Thoracic aorta (tissue), 2 donors: ENCODE results near the gene OR10AD1. TPM values are rescaled to one million over a fixed set of nuclear protein-coding genes. Genes with fewer than 3 reads are reported as not detected.

Source experiments
- ATAC-seq: fragments of 150-250 bp; one replicate; pipeline ENCODE4 v1.8.0; 2017; ENCODE audit warnings: low read depth; ENCODE audit not compliant: insufficient number of reproducible peaks, low FRiP score
- DNase-seq: peaks from one replicate; pipeline ENCODE4 v3.0.0-alpha.2; 2020; ENCODE audit warnings: low spot score
- H3K27ac ChIP-seq, 2 donors: fragments of 200-600 bp; sonication (generic); 1 replicate in 1 of 2; 2 replicates in 1 of 2; pipeline ENCODE4 v1.5.1; 2016; ENCODE audit warnings: mild to moderate bottlenecking in 2 of 2, moderate library complexity in 2 of 2
- H3K27me3 ChIP-seq: fragments of 200-600 bp; sonication (generic); replicated peaks from 2 replicates; pipeline ENCODE4 v1.6.0; 2016; ENCODE audit warnings: mild to moderate bottlenecking; ENCODE audit not compliant: insufficient read depth
- H3K36me3 ChIP-seq: fragments of 200-600 bp; sonication (generic); one replicate; pipeline ENCODE4 v1.5.1; 2016
- H3K4me1 ChIP-seq, 2 donors: fragments of 200-600 bp; sonication (generic); 1 replicate in 1 of 2; 2 replicates in 1 of 2; pipeline versions ENCODE4 v1.5.1 to v1.6.0; 2016; ENCODE audit warnings: low read depth in 2 of 2, mild to moderate bottlenecking in 1 of 2; ENCODE audit not compliant: control insufficient read depth in 1 of 2
- H3K4me3 ChIP-seq: fragments of 200-600 bp; sonication (generic); 2 replicates; pipeline ENCODE4 v1.5.1; 2016; ENCODE audit warnings: mild to moderate bottlenecking
- H3K9me3 ChIP-seq: fragments of 200-600 bp; sonication (generic); 2 replicates; pipeline ENCODE4 v1.5.1; 2016
- total RNA-seq, 2 donors: library from RNA; depleted of rRNA; stranded (reverse); fragments of >200 nt; gene quantifications; one replicate each; pipeline versions ENCODE4 v1.1.0 to v1.2.3, GENCODE V29; 2016
- TF ChIP-seq, protein P1 (sequence below): fragments of 200-600 bp; sonication (generic); IDR thresholded peaks from one replicate; pipeline ENCODE4 v1.5.1; 2019; ENCODE audit warnings: antibody characterized with exemption

Gene OR10AD1
- total RNA-seq, 2 donors from 2014 or later: not detected

DNA sequence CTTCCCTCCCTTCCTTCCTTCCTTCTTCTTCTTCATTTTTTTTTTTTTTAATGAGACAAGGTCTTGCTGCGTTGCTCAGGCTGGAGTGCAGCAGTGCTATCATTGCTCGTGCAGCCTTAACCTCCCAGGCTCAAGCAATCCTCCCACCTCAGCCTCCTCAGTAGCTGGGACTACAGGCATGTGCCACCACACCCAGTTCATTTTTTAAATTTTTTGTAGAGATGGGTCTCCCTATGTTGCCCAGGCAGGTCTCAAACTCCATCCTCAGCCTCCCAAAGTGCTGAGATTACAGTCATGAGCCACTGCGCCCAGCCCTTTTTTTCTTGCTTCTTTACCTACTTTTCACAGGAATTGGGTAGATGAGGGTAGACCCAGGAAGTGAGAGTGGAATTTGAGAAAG lies 1.6 kb downstream of the OR10AD1 start:
- peaks cover 17% of the 10 kb centered on the region for H3K9me3 ChIP-seq
- DNase-seq: no peak
- no peaks in the 10 kb centered on the region for H3K27me3 ChIP-seq
- H3K4me1 ChIP-seq: peaks cover 0 to 13% of the 10 kb centered on the region in 2 donors
- H3K27ac ChIP-seq: no peak overlapping the region
- peaks cover 5% of the 10 kb centered on the region for H3K36me3 ChIP-seq
- H3K4me3 ChIP-seq: no peak overlapping the region
- TF ChIP-seq, protein P1, sequence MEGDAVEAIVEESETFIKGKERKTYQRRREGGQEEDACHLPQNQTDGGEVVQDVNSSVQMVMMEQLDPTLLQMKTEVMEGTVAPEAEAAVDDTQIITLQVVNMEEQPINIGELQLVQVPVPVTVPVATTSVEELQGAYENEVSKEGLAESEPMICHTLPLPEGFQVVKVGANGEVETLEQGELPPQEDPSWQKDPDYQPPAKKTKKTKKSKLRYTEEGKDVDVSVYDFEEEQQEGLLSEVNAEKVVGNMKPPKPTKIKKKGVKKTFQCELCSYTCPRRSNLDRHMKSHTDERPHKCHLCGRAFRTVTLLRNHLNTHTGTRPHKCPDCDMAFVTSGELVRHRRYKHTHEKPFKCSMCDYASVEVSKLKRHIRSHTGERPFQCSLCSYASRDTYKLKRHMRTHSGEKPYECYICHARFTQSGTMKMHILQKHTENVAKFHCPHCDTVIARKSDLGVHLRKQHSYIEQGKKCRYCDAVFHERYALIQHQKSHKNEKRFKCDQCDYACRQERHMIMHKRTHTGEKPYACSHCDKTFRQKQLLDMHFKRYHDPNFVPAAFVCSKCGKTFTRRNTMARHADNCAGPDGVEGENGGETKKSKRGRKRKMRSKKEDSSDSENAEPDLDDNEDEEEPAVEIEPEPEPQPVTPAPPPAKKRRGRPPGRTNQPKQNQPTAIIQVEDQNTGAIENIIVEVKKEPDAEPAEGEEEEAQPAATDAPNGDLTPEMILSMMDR: no peak
- no peak for ATAC-seq

DNA sequence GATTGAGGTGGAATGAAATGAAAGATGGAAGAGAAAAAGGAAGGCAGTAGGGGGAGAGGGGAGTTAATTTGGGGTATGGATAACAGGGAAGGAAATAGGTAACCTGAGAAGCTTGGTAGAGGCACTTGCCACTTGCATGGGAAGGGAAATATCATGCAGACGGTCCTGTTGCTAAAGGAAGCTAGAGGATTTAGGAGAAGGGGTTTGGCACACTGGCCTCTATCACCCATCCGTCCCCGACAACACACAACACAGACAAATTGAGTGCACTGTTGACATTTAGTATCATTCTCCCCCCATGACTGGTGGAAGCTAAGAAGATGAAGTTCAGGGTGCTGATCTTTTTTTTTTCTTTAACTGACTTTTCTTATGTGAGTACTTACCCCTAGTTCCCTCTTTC lies 2.0 kb downstream of the OR10AD1 start:
- H3K9me3 ChIP-seq: peaks cover 13% of the 10 kb centered on the region
- ATAC-seq (no peak), DNase-seq (no peak)
- H3K27ac ChIP-seq: no peak overlapping the region
- TF ChIP-seq, protein P1: no peak
- peaks cover 5% of the 10 kb centered on the region for H3K36me3 ChIP-seq
- peaks cover 0 to 13% of the 10 kb centered on the region in 2 donors for H3K4me1 ChIP-seq
- H3K4me3 ChIP-seq: no peak overlapping the region
- no peaks in the 10 kb centered on the region for H3K27me3 ChIP-seq

DNA sequence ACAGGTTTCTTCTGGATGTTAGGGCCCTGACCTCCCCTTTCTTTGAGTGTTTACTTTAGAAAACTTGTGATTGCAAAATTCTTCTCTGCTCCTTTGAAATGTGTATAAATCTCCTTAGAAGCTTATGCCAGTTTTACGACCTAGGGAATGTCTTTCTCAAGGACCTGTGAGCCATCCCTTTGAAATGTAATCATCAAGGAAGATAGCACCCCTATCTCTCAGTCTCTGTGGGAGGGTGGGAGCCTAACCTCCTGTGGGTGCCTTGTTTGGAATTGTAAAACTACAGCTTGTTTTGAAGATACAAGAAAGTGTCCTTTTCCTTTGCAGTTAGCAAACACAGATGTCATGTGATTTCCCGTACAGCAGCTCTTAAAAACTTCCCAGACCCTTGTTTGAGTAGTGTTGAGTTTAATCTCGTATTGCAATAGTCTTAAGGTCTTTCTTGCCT lies 3.3 kb downstream of the OR10AD1 start:
- ATAC-seq: no peak
- no peaks in the 10 kb centered on the region for H3K27me3 ChIP-seq
- H3K36me3 ChIP-seq: peaks cover 2% of the 10 kb centered on the region
- peaks cover 0 to 13% of the 10 kb centered on the region in 2 donors for H3K4me1 ChIP-seq
- TF ChIP-seq, protein P1: no peak
- H3K9me3 ChIP-seq: peaks cover 2% of the 10 kb centered on the region
- H3K4me3 ChIP-seq: no peak overlapping the region
- no peak for DNase-seq
- H3K27ac ChIP-seq: no peak overlapping the region

DNA sequence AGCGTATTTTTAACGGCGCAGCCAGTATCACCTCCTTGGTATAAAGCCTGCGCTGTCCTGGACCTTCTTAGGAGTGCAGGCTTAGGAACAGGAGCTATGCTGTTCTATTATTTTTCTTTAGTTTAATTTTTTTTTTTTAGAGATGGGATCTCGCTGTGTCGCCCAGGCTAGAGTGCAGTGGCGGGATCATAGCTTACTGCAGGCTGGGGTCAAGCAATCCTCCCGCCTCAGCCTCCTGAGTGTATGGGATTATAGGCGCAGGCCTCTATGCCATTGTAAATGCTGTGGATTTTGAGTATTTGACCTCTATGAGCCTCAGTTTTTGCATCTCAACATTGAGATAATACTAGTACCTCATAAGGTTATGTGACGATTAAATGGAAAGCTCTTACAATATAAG lies 4.1 kb downstream of the OR10AD1 start:
- DNase-seq (no peak), ATAC-seq (no peak)
- Histone ChIP-seq H3K27me3 (no peaks in the 10 kb centered on the region), H3K36me3 (no peaks in the 10 kb centered on the region), H3K27ac (peak overlapping the region; percentile 98 to 99), H3K4me3 (peak overlapping the region; percentile 98), H3K4me1 (peaks cover 0 to 13% of the 10 kb centered on the region in 2 donors), H3K9me3 (no peaks in the 10 kb centered on the region)
- TF ChIP-seq, protein P1: no peak

DNA sequence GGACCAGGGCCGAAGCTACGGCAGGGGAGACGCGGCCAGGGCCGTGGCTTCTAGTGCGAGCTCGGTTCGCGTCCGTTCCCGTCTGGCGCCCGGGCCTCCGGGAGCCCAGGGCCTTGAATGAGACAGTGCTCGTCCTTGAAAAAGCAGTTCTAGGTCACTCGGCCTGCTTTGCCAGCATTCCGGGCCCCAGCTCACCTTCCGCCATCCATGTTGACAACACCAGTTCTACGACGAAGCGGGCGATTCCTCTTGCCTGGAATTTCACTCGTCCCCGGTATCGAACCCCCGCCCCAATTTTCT lies 4.5 kb downstream of the OR10AD1 start:
- peaks cover 0 to 13% of the 10 kb centered on the region in 2 donors for H3K4me1 ChIP-seq

More for the DNA sequence above, 4.5 kb downstream of the OR10AD1 start:
- Histone ChIP-seq H3K36me3 (no peaks in the 10 kb centered on the region), H3K27ac (peak overlapping the region; percentile 98 to 99), H3K9me3 (no peaks in the 10 kb centered on the region), H3K4me3 (peak overlapping the region; percentile 98), H3K27me3 (no peaks in the 10 kb centered on the region)
- peak; percentile 26 for ATAC-seq
- TF ChIP-seq, protein P1: no peak
- no peak for DNase-seq
